ENCODE measurements around the gene SMC5. TPM values are rescaled to one million over a fixed set of nuclear protein-coding genes. Genes with fewer than 3 reads are reported as not detected.

SMC5 gene
- total and polyA plus RNA-seq, 2 of the 13 experiments (the other 11 are each of a cell fraction or from before 2014, with no cell fraction given): 7.2 to 26.7 TPM

- no peak overlapping the region for H3K9ac ChIP-seq (ENCODE audit: insufficient read depth, low read depth, low read length)
- intact Hi-C loops (cut with micrococcal nuclease; ENCODE audit: unreplicated experiment) (no loop called here), in situ Hi-C loops (cut with HindIII; ENCODE audit: extremely low pct_ligation_motif_present, low pct_unique_long_range_greater_than_20kb) (no loop called here)
- no peak overlapping the region for H3K27ac ChIP-seq (ENCODE audit: extremely low read length, insufficient read depth, low read length)
- no peaks in the 10 kb centered on the region for H3K9me3 ChIP-seq (ENCODE audit: low read length)
- ATAC-seq (no peak), FAIRE-seq (no peak), DNase-seq (ENCODE audit: low spot score) (no peak)
- peaks cover 45% of the 10 kb centered on the region; the same call in 1 of the 2 replicates for H4K20me1 ChIP-seq (ENCODE audit: insufficient read depth, low read length)
- ChIA-PET CTCF (ENCODE audit: low intra/inter-chr PET ratio, low total read pairs) (no interaction called here), POLR2A (interaction anchor here (1.2 to 2.2 kb wide), 2 partner anchors 16 to 18 kb away, joined by 3 to 8 read pairs; no protein-coding TSS in a partner anchor)
- H3K79me2 ChIP-seq (ENCODE audit: insufficient read depth, low read length): peaks cover 66% of the 10 kb centered on the region
- no peaks in the 10 kb centered on the region for H3K27me3 ChIP-seq (ENCODE audit: control insufficient read depth in 1 of 2, insufficient read depth in 2 of 2, low read length in 2 of 2)
- 100% methylated on average over 1 of the region's 2 CpGs for WGBS (ENCODE audit: low lambda C conversion rate)
- no peak overlapping the region for H2AFZ ChIP-seq (ENCODE audit: low read length)
- BruUV-seq (replicated peaks): no TSS peak
- H3K4me2 ChIP-seq (ENCODE audit: low read depth, low read length): no peak overlapping the region
- H3K36me3 ChIP-seq (replicated peaks in 1 of 2; ENCODE audit: control insufficient read depth in 1 of 2, insufficient read depth in 2 of 2, low read length in 2 of 2): no peaks in the 10 kb centered on the region
- TF ChIP-seq ZNF703 (CRISPR knock-in tag; IDR thresholded peaks at IDR 0.05; ENCODE audit: borderline replicate concordance): no peak
- no peak for TF ChIP-seq ZNF260 (CRISPR knock-in tag; IDR thresholded peaks at IDR 0.05; ENCODE audit: borderline replicate concordance, low read depth)
- no peak for TF ChIP-seq ARHGAP35 (CRISPR knock-in tag; IDR thresholded peaks at IDR 0.05; ENCODE audit: borderline replicate concordance)
- no peak for TF ChIP-seq ZBTB21 (CRISPR knock-in tag; IDR thresholded peaks at IDR 0.05)
- TF ChIP-seq ELF3 (CRISPR knock-in tag; IDR thresholded peaks at IDR 0.05): no peak
- no peak for TF ChIP-seq ZMAT5 (CRISPR knock-in tag; IDR thresholded peaks at IDR 0.05; ENCODE audit: borderline replicate concordance, low read depth)
- no peak for TF ChIP-seq SYNCRIP (IDR thresholded peaks at IDR 0.05; ENCODE audit: insufficient read depth, low read depth, low read length)
- TF ChIP-seq ZNF251 (CRISPR knock-in tag; IDR thresholded peaks at IDR 0.05): no peak
- TF ChIP-seq RBAK (CRISPR knock-in tag; IDR thresholded peaks at IDR 0.05): no peak
- no peak for TF ChIP-seq DDIT3 (CRISPR knock-in tag; IDR thresholded peaks at IDR 0.05)
- TF ChIP-seq MED8 (CRISPR knock-in tag; IDR thresholded peaks at IDR 0.05; ENCODE audit: insufficient replicate concordance): no peak
- no peak for TF ChIP-seq ZFP37 (CRISPR knock-in tag; IDR thresholded peaks at IDR 0.05; ENCODE audit: borderline replicate concordance)
- TF ChIP-seq ZBTB14 (CRISPR knock-in tag; IDR thresholded peaks at IDR 0.05): no peak
- TF ChIP-seq E2F5 (CRISPR knock-in tag; conservative IDR thresholded peaks at IDR 0.05): no peak
- no peak for TF ChIP-seq ZNF572 (CRISPR knock-in tag; IDR thresholded peaks at IDR 0.05)
- no peak for TF ChIP-seq NBN (conservative IDR thresholded peaks at IDR 0.05)
- no peak for TF ChIP-seq ATF4 (CRISPR knock-in tag; IDR thresholded peaks at IDR 0.05)
- TF ChIP-seq ZNF430 (CRISPR knock-in tag; IDR thresholded peaks at IDR 0.05): no peak
- TF ChIP-seq ZNF292 (CRISPR knock-in tag; IDR thresholded peaks at IDR 0.05; ENCODE audit: borderline replicate concordance, low read depth): no peak
- H3K4me1 ChIP-seq (ENCODE audit: insufficient read depth, low read length): peaks cover 37% of the 10 kb centered on the region
- H3K4me3 ChIP-seq (replicated peaks in 1 of 3; ENCODE audit: insufficient read depth in 1 of 3, low read depth in 2 of 3, low read length in 3 of 3): no peak overlapping the region
These were observed 144.4 kb downstream of the SMC5 start for GRCh38 chr9:70403166-70403565.

All from HepG2 (cell line).